ENCODE data around the gene PTP4A2. TPM values are rescaled to one million over a fixed set of nuclear protein-coding genes. Genes with fewer than 3 reads are reported as not detected.
A peak's percentile ranks its signal among the peaks of the same experiment; 100 is the strongest.

Gene PTP4A2
- total and polyA plus RNA-seq, 10 of the 15 experiments (the other 5 are each of a cell fraction or from before 2014, with no cell fraction given), result 180 to 909 (median 375) TPM

- peak; percentile 19 for TF ChIP-seq BCL3 (IDR thresholded peaks at IDR 0.05; ENCODE audit: borderline replicate concordance, insufficient read depth, low read depth, low read length, poor library complexity, severe bottlenecking)
- no peak for TF ChIP-seq SREBF2 (IDR thresholded peaks at IDR 0.05; ENCODE audit: low read length)
- TF ChIP-seq RUNX3 (IDR thresholded peaks at IDR 0.05; ENCODE audit: low read length), result no peak
- no peak for TF ChIP-seq PKNOX1 (IDR thresholded peaks at IDR 0.05)
- TF ChIP-seq CBFB (IDR thresholded peaks at IDR 0.05; ENCODE audit: low read depth), result peak; percentile 80
- no peak for TF ChIP-seq TARDBP (IDR thresholded peaks at IDR 0.05; ENCODE audit: borderline replicate concordance)
- TF ChIP-seq NFIC (IDR thresholded peaks at IDR 0.05; ENCODE audit: low read depth, low read length), result no peak
- 0 out of 2 replicates have a peak, but pooled peaks have one; percentile 7 for TF ChIP-seq ZBTB40 (IDR thresholded peaks at IDR 0.05; ENCODE audit: borderline replicate concordance)
- 0 out of 2 replicates have a peak, but pooled peaks have one; percentile 34 for TF ChIP-seq ESRRA (IDR thresholded peaks at IDR 0.05; ENCODE audit: low read length)
- peak; percentile 95 for TF ChIP-seq TAF1 (IDR thresholded peaks at IDR 0.05; ENCODE audit: borderline replicate concordance, low read depth, low read length)
- TF ChIP-seq YY1 (IDR thresholded peaks at IDR 0.05; ENCODE audit: low read depth, low read length), result peak; percentile 76
- TF ChIP-seq PRDM15 (CRISPR knock-in tag; IDR thresholded peaks at IDR 0.05), result no peak
- no peak for TF ChIP-seq CHD4 (IDR thresholded peaks at IDR 0.05)
- peak; percentile 77 to 78 for TF ChIP-seq IKZF2 (IDR thresholded peaks at IDR 0.05)
- TF ChIP-seq EZH2 (IDR thresholded peaks at IDR 0.05; ENCODE audit: borderline replicate concordance, control insufficient read depth, low read depth, low read length), result no peak
- no peak for TF ChIP-seq FOS (IDR thresholded peaks at IDR 0.05; ENCODE audit: borderline replicate concordance, extremely low read depth, insufficient read length)
Measured at GRCh38 chr1:31944205-31945089, 6.3 kb upstream of the PTP4A2 start (continued).

Measured in GM12878 (cell line).